HG03066 (cell line): Measurements from ENCODE around the gene KRTAP19-8.

Experiments
- ATAC-seq: cut with Tn5 transposase; IDR thresholded peaks from one replicate; pipeline ENCODE4 v1.9.1; 2021; ENCODE audit warnings: low read depth; ENCODE audit not compliant: unreplicated experiment

KRTAP19-8 gene

GRCh38 chr21:31038376-31038775 is at the start of gene KRTAP19-8:
TSS of gene KRTAP19-8 (minus strand) at chr21:31038476. CDS start at chr21:31038443, 33 bp downstream.
- ATAC-seq: no peak

GRCh38 chr21:31087639-31088473 is 49.6 kb upstream of the KRTAP19-8 start:
- no peak for ATAC-seq

- ATAC-seq: no peak
Observed at GRCh38 chr21:31084689-31085088, 46.4 kb upstream of the KRTAP19-8 start.

- ATAC-seq: no peak
Observed at GRCh38 chr21:31078796-31079195, 40.5 kb upstream of the KRTAP19-8 start.

GRCh38 chr21:31078216-31078615 is 39.9 kb upstream of the KRTAP19-8 start:
- ATAC-seq: no peak

- no peak for ATAC-seq
Observed at GRCh38 chr21:31075848-31076247, 37.6 kb upstream of the KRTAP19-8 start.

- no peak for ATAC-seq
Observed at GRCh38 chr21:31072533-31072932, 34.3 kb upstream of the KRTAP19-8 start.

- ATAC-seq: no peak
Observed at GRCh38 chr21:31064803-31065202, 26.5 kb upstream of the KRTAP19-8 start.

- ATAC-seq: no peak
Observed at GRCh38 chr21:31052489-31053142, 14.3 kb upstream of the KRTAP19-8 start.

- ATAC-seq: no peak
Observed at GRCh38 chr21:31050577-31051157, 12.4 kb upstream of the KRTAP19-8 start.

GRCh38 chr21:31045841-31046240 is 7.6 kb upstream of the KRTAP19-8 start:
- no peak for ATAC-seq

GRCh38 chr21:31043471-31043870 is 5.2 kb upstream of the KRTAP19-8 start:
- no peak for ATAC-seq

- no peak for ATAC-seq
Observed at GRCh38 chr21:31042080-31042464, 3.8 kb upstream of the KRTAP19-8 start.

- ATAC-seq: no peak
Observed at GRCh38 chr21:31041295-31042079, 3.2 kb upstream of the KRTAP19-8 start.

GRCh38 chr21:31034378-31034777 is 3.9 kb downstream of the KRTAP19-8 start:
- no peak for ATAC-seq

- peak; percentile 86 for ATAC-seq
Observed at GRCh38 chr21:31030367-31031106, 7.7 kb downstream of the KRTAP19-8 start.

GRCh38 chr21:31023680-31024079 is 14.6 kb downstream of the KRTAP19-8 start:
- ATAC-seq: no peak

GRCh38 chr21:31022306-31022705 is 16.0 kb downstream of the KRTAP19-8 start:
- no peak for ATAC-seq

- no peak for ATAC-seq
Observed at GRCh38 chr21:31018232-31018631, 20.0 kb downstream of the KRTAP19-8 start.

GRCh38 chr21:31014891-31015290 is 23.4 kb downstream of the KRTAP19-8 start:
- ATAC-seq: no peak
